ENCODE measurements around the gene LASP1NB.
A peak's percentile ranks its signal among the peaks of the same experiment; 100 is the strongest.

The LASP1NB gene

DNA sequence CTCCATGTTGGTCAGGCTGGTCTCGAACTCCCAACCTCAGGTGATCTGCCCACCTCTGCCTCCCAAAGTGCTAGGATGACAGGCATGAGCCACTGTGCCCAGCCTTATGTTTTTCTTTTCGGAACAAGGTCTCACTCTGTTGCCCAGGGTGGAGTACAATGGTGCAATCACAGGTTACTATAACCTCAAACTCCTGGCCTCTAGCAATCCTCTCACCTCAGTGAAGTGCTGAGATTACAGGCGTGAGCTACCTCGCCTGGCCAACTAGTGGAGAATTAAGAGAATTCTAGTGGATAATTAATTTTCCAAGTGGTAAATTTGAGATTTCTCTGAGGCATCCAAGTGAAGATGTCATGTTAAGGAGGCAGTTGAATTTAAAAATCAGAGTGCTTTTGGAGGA, 44.7 kb downstream of the LASP1NB start:
- no peak for DNase-seq

DNA sequence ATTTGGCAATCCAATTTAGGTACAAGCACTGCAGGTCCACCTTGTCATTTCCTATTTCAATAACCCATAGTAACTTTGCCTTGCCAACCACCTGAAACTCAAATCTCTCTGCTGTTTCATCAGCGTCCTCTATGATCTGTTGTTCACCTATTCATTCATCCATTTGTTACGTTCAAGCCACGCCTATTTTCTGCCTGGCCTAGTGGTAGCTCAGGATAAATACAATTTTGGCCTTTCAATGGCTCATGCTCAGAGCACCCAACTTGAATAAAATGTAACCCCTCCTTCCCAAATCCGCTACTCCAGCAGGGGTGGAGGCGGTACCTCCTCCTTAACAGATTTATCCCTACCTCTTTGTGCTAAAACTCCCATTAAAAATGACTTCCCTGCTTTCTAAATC, 45.4 kb downstream of the LASP1NB start:
- no peak for DNase-seq

DNA sequence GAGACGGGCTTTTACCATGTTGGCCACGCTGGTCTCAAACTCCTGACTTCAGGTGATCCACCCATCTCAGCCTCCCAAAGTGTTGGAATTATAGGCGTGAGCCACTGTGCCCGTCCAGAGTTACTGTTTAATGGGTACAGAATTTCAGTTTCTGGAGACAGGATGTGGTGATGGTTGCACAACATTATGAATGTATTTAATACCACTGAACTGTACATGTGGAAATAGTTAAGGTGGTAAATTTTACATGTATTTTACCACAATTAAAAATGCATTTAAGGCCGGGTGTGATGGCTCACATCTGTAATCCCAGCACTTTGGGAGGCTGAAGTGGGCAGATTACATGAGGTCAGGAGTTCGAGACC, 50.8 kb downstream of the LASP1NB start:
- peak; percentile 93 for DNase-seq

DNA sequence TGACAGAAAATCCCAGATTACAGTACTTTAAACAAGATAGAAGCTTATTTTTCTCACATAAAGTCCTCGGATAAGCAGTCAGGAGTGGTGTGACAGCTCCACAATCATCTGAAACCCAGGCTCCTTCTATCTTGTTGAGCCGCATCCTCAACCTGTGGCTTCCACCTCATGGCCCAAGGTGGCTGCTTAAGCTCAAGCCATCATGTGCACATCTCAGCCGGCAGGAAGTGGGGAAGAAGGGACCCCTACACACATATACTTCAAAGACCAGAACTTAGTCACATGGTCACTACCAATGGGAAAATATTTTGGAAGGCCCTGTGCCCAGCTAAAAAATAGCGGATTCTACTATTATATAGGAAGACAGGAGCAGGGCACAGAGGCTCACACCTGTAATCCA, 52.8 kb downstream of the LASP1NB start:
- DNase-seq, result no peak

Data from MV-4-11 (cell line).